T47D (cell line): ENCODE data around the gene PRKAG1.

Experiments
- DNase-seq, 2 experiments: peaks; one replicate each; pipeline versions ENCODE4 v3.0.0 to v3.0.0-alpha.2; 2011 to 2012; ENCODE audit warnings: low read depth in 1 of 2, low spot score in 1 of 2
- JUND ChIP-seq: IDR thresholded peaks from 2 replicates; pipeline ENCODE4 v1.6.1; 2012; ENCODE audit warnings: low read depth
- in situ Hi-C: cut with HindIII; loops from 2 replicates; pipeline ENCODE4 v1.10.0; 2016; ENCODE audit warnings: low sequenced_read_pairs, low pct_unique_long_range_greater_than_20kb

Gene PRKAG1

DNA sequence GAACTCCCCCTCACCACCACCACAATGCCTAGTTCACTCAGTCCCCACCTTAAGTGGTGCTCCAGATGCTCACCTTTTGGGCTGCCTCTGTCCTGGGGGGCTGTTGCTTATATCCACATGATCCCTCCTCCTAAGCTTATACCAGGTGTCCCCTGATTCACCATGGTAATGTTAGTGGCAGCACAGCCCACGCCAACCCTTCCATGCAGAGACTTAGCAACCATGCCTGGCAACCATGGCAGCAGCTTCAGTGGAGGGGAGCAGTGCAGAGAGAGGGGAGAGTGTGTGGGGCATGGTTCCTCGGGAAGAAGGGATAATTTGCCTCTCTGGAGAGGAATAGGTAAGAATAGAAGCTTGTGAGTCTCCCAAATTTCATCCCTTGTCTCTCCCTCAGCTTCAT, 18.2 kb downstream of the PRKAG1 start:
- no peak for TF ChIP-seq JUND
- DNase-seq = no peak

DNA sequence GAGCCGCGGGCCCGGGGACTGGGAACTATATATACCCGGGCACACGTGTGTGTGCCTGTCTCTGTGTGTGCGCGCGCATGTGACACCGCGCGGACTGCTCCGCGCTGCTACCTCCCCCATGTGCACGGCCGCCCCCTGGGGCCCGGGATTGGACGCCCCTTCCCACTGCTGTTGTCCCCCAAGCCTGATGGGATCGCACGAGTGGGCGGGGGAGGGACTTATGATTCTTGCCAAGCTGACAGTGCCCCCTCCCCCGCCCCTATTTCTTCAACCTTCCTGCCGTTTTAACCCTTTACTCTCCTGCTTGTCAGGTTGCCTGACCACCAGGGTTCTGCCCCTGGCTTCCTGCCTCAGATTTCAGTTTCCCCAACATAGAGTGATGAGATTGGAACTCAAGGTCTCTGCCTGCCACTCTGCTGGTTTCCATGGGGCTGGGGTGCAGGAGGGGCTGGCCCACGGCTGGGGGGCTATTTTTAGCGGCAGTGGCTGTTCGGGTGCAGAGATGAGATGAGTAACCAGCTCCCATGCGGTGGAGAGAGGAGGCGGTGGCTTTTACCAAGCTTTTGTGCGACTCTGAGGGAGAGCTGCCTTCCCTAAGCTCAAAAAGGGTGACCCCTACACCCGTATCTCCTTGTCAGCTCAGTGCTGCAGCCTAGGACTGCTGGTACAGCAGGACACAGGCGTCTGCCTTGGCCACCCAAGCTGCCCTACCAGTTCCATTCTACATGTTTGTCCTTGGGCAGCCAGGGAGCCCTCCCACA, 19.0 kb downstream of the PRKAG1 start, which contains the start of gene DDN:
DDN (minus strand) TSS at position 5 of the 761 bp plus-strand sequence. CDS start 88 bp downstream, outside the sequence.
- in situ Hi-C loops = no loop called here
- DNase-seq = peak; percentile 47 to 75
- no peak for TF ChIP-seq JUND

More for the DNA sequence above, 18.2 kb downstream of the PRKAG1 start:
- in situ Hi-C loops = no loop called here

DNA sequence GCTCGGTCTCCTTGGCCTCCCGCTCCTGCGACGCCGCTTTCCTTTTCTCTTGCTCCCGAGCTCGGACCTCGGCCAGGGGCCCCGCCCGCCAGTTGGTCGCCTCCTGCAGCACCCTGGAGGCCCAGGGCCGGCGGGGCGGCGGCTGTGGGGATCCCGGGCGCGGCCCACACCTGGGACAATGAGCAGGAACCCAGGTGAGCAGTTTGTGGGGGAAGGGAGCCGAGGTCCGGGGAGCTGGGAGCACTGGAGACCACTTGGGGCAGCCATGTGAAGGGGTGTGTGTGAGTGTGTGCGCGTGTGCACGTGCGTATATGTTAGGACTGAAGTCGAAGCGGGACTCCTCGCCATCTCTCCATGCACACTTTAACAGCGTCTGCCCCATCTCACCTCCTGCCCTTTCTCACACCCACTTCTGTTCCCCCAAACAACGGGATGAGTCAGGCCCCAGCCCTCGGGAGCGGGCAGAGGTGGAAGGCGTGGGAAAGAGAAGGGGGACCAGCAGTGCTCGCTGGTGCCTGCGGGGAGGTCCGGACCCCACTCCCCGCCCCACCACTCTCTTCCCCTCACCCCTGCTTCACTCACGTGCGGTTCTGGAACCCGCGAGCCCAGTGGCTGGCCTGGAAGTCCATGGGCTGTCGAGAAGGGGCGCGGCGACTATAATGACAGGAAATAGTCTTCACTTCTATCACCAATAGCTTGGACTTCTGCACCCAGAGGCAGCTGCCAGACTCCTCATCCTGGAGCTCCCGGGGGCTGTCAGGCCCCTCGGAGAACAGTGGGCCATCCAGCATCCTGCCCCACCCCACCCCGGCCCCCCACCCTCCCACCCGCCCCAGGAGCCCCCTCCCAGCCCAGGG, 19.9 kb downstream of the PRKAG1 start:
- in situ Hi-C loops = no loop called here
- TF ChIP-seq JUND = no peak
- DNase-seq = no peak

DNA sequence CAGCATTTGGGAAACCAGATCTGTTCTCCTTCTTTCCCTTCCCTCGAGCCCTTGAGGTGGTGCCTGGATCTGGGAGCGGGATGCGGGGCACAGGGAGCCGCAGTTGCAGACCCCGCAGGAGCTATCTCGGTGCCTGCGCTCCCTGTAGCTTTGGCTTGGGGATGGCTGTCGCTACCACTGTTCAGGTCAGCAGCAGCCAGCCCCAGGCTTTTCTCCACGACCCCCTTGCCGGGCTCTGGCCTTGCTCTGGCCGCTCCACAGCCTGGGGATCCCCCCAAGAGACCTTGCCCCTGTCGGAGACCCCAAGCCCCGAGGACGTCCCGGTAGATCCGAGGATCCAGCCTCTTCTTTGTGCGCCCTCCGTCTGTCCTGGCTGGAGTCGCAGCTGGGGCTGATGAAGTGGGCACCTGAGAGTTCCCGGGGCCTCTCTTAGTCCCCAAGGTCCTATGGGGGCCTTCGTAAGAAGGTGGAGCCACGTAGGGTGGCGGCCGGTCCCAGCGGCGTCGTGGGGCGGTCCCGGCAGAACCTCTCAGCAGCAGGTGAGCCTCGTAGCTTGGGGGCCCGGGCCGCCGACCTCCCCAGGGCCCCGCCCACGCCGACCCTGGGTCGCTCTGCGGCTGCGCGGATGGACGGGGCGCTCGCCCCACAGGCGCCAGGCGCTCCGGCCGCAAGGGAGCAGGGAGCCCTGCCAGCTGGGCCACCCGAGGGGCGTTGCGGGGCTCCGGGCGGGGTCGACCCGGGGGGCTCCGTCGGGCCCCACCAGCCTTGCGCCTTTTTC, 20.7 kb downstream of the PRKAG1 start:
- no peak for DNase-seq
- in situ Hi-C loops = no loop called here
- TF ChIP-seq JUND = no peak

DNA sequence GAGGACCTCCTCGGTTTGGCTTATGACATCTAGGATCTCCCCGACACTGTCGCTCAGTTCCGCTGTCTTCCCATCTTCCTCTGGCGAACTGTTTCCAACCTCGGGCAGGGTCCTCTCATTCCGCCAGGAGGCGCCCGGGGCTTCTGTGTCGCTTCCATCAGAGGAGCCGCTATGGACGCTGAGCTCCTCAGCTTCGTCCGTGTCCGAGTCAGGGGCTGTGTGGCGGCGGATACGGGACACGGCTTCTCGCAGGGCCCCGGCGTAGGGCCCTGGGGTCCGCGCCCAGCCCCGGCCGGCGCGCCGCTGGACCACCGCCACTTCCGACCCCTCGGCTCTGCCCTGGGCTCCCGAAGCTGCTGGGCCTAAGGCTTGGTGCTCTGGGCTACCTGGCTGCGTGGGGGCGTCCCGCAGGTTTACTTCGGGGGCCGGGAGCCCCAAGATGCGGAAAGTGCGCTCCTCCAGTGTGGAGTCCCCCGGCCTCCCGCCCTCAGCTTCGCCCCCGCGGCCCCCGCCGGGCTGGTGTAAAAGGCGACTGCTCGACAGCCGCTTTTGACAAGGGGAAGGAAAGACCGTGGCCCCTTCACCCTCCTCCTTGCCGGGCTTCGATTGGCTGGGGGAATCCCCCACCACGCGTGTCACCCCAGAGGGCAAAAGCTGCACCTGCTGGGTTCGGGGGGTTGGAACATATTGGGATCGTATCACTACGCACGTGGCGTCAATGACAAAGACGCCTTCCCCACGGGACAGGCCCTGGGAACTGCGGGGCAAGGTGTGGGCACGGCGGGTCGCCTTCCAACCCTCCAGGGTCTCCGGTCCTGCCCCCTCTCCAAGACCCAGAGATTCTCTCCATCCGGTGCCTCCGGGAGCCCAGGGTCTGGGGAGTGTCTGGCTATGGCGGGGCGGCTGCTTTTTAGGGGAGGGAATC, 21.5 kb downstream of the PRKAG1 start:
- TF ChIP-seq JUND = no peak
- in situ Hi-C loops = no loop called here
- no peak for DNase-seq

DNA sequence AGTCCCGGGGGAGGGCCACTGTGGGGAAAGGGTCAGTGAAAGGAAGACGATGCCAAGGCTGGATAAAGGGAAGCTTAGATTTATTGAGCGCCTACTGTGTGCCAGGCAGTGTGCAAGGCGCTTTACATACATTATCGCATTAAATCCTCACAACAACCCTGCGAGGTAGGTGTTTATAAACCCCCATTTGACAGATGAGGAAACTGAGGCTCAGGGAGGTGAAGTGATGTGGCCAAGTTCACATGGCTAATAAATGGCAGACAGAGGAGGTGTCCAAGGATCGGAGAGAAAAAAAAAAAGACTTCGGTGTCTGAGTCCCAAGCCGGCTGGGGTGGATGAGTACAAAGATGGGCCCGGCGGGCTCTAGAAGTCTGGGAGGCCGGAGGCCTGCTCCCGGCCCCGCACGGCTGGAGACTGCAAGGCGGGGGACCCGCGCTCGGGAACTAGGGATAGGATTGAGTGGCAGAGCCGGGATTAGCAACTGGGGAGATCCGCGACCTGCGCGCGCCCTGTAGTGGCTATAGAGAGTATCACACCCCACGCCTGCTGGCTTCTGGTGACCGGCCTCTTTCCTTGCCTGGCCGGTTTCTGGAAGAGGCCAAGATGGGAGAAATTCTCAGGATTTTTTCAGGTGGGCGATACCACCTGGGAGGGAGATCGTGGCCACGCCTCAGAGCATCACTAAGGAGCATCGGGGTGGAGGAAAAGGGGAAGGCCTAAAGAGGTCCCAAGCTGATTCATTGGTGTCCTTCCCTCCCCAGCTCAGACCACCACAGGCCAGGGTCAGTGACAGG, 23.3 kb downstream of the PRKAG1 start:
- DNase-seq = peak; percentile 91 to 100
- in situ Hi-C loops = no loop called here
- no peak for TF ChIP-seq JUND

DNA sequence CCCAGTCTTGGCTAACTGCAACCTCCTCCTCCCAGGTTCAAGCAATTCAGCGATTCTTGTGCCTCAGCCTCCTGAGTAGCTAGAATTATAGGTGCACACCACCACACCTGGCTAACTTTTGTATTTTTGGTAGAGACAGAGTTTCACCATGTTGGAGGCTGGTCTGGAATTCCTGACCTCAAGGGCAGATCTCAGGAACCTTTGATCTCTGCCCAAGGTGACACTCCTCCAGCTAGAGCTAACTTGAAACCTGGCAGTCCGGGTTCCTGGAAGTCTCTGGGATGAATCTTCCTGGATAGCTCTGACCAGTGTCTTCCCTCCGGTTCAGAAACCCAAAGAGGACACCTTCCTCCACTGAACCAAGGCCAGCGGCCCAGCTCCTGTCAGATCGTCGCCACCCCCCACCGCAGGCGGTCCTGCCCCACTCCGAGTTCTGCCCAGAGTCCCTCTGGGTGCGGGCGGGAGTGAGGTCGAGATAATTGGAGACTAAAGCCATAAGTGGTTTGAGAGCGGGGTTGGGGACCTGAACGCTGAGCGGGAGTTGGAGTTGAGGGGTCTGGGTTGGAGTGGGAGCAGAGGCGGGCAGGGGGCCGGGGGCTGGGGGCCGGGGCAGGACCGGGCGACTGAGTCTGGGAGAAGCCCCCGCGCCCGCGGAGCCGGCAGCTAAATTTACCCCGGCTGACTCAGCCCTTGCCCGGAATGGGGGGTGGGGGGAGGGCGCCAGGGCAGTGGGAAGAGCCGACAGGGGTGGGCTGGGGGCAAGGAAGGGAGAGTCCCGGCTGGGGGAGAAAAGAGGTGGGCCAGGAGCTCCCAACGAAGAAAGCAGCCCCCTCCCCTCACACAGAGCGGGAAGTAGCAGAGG, 24.1 kb downstream of the PRKAG1 start:
- no peak for TF ChIP-seq JUND
- in situ Hi-C loops = no loop called here
- no peak for DNase-seq

DNA sequence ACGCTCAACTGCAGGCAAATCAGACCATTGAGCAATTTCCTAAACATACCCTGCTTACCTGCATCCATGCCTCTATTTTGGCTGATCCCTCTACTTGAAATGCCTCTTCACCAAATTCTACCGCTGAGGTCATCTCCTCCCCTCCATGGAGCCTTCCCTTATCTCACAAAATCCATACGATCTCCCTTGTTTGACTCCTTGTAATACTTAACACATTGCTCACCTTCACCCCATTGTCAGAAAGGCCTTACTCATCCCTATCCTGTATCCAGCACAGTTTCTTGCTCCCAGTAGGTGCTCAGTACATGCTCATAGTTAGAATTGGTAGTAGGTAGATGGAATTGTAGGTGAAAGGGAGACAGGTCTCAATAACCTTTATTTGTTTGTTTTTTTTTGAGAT, 24.8 kb downstream of the PRKAG1 start:
- TF ChIP-seq JUND = no peak
- no peak for DNase-seq
- in situ Hi-C loops = no loop called here

DNA sequence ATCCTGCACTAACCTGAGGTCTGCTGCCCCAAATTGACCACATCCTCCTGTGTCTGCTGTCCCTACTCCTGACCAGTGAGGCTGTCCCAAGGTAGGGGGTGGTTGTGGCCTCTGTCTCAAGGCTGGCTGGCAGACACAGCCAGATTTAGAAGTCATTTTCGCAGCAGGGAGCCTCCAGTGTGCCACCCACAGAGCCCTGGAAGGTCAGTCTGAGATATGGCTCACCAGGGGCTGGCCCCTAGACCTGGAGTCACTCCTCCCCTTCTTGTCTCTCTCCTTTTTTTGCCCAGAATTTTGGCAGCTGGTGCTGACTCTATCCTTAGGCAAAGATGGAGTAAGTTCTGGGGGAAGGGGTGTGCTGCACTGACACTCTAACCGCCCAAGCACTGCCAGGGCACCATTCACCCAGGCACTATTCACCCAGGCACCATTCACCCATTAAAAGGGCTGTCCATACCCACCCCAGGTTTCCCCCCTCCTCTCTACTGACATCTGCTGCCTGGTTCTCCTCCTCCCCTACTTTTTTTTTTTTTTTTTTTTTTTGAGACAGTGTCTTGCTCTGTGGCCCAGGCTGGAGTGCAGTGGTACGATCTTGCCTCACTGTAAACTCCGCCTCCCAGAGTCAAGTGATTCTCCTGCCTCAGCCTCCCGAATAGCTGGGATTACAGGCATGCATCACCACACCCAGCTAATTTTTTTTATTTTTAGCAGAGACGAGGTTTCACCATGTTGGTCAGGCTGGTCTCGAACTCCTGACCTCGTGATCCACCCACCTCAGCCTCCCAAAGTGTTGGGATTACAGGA, 27.1 kb downstream of the PRKAG1 start:
- in situ Hi-C loops = no loop called here
- DNase-seq = no peak
- TF ChIP-seq JUND = no peak
